ENCODE data around the gene PSD4. TPM values are rescaled to one million over a fixed set of nuclear protein-coding genes. Genes with fewer than 3 reads are reported as not detected.
A peak's percentile ranks its signal among the peaks of the same experiment; 100 is the strongest.

PSD4 gene
- total and polyA plus RNA-seq, 2 of the 4 experiments (the other 2 are of a cell fraction) = 0.36 to 0.70 TPM

- Histone ChIP-seq H4K8ac (ENCODE audit: low read depth in 2 of 2, low read length in 2 of 2) (no peak overlapping the region), H3K56ac (ENCODE audit: extremely low read depth, insufficient read depth, low read length) (no peak overlapping the region), H3K36me3 (ENCODE audit: control insufficient read depth, insufficient read depth, low read length) (no peaks in the 10 kb centered on the region), H2BK120ac (ENCODE audit: low read depth, low read length) (no peak overlapping the region), H3K27ac (ENCODE audit: insufficient read depth, low read length) (no peak overlapping the region), H3K9me3 (ENCODE audit: control insufficient read depth, insufficient read depth, low read length) (no peaks in the 10 kb centered on the region), H3K18ac (ENCODE audit: low read depth, low read length) (no peak overlapping the region), H2BK15ac (ENCODE audit: low read depth, low read length) (no peak overlapping the region), H2AK5ac (ENCODE audit: low read depth, low read length) (no peak overlapping the region), H3K4me2 (ENCODE audit: low read depth, low read length) (peak overlapping the region; percentile 64; the same call in 1 of the 2 replicates), H4K5ac (ENCODE audit: low read depth, low read length) (no peak overlapping the region), H3K79me1 (ENCODE audit: low read depth in 1 of 2, low read length in 2 of 2) (no peaks in the 10 kb centered on the region), H3K23ac (ENCODE audit: low read depth, low read length) (no peak overlapping the region), H3K4ac (ENCODE audit: low read depth, low read length) (no peak overlapping the region), H2BK5ac (ENCODE audit: low read depth, low read length, poor library complexity, severe bottlenecking) (no peak overlapping the region), H3K4me1 (ENCODE audit: control insufficient read depth, insufficient read depth, low read length) (no peaks in the 10 kb centered on the region; the same call in 1 of the 2 replicates), H3K9ac (ENCODE audit: low read depth, low read length) (no peak overlapping the region), H4K91ac (ENCODE audit: insufficient read depth, low read depth, low read length) (no peak overlapping the region), H3K27me3 (ENCODE audit: control insufficient read depth, insufficient read depth, low read length) (peaks cover 23% of the 10 kb centered on the region), H3K9me1 (ENCODE audit: insufficient read depth, low read length) (no peaks in the 10 kb centered on the region), H4K20me1 (ENCODE audit: insufficient read depth, low read length) (no peaks in the 10 kb centered on the region), H2AFZ (replicated peaks; ENCODE audit: low read length, poor library complexity) (no peak overlapping the region), H3K14ac (replicated peaks; ENCODE audit: low read depth, low read length) (no peak overlapping the region), H2AK9ac (replicated peaks; ENCODE audit: low read depth, low read length, poor library complexity) (no peak overlapping the region), H2BK20ac (ENCODE audit: low read depth, low read length) (no peak overlapping the region), H3K4me3 (ENCODE audit: insufficient read depth, low read depth, low read length) (no peak overlapping the region)
- intact Hi-C loops (cut with micrococcal nuclease) = no loop called here
- DNase-seq = peak; percentile 45
- TF ChIP-seq FOS (IDR thresholded peaks at IDR 0.05; ENCODE audit: low read depth, low read length) = no peak
- BruUV-seq (replicated peaks) = no TSS peak
- peak; percentile 50 for ATAC-seq (ENCODE audit: low read depth)
- in situ Hi-C loops (cut with MboI; ENCODE audit: low sequenced_read_pairs) = no loop called here
- POLR2A ChIA-PET (ENCODE audit: unreplicated experiment) = no interaction called here
- CTCF ChIA-PET = interaction anchor here (1.0 kb wide), 1 partner anchor 33 kb away, joined by 3 read pairs; no protein-coding TSS in a partner anchor
- 79% methylated on average over 3 of the region's 4 CpGs; no CpG with 5 or more reads in 1 of the 2 experiments for WGBS, 2 experiments (ENCODE audit: extremely low coverage in 2 of 2, insufficient read length in 1 of 2)
- dilution Hi-C loops (cut with HindIII; ENCODE audit: low sequenced_read_pairs, unreplicated experiment) = no loop called here
These were observed 14.8 kb upstream of the PSD4 start for GRCh38 chr2:113158884-113159553.
